T-helper 2 cell treated with Interferon-gamma antibody and Interleukin-4, amounts not matched to agents 5 μg/mL and 100 μg/mL, for 36 hours (primary cell): ENCODE data around the gene MTG2.

Experiments
- DNase-seq: peaks from one replicate; pipeline ENCODE4 v3.0.0; 2021; ENCODE audit warnings: low spot score
- H3K27ac Mint-ChIP-seq: one replicate; pipeline ENCODE4 v1.8.0; 2021; ENCODE audit warnings: mild to moderate bottlenecking, mixed read lengths
- H3K27me3 Mint-ChIP-seq: one replicate; pipeline ENCODE4 v1.8.0; 2021; ENCODE audit warnings: low read depth, mixed read lengths
- H3K36me3 Mint-ChIP-seq: one replicate; pipeline ENCODE4 v1.8.0; 2021; ENCODE audit warnings: low read depth, mixed read lengths
- H3K4me1 Mint-ChIP-seq: one replicate; pipeline ENCODE4 v1.8.0; 2021; ENCODE audit warnings: low read depth, mixed read lengths
- H3K4me3 Mint-ChIP-seq: one replicate; pipeline ENCODE4 v1.8.0; 2022; ENCODE audit warnings: mild to moderate bottlenecking, moderate library complexity, mixed read lengths
- H3K9me3 Mint-ChIP-seq: one replicate; pipeline ENCODE4 v1.8.0; 2021; ENCODE audit warnings: mixed read lengths

Gene MTG2, protein sequence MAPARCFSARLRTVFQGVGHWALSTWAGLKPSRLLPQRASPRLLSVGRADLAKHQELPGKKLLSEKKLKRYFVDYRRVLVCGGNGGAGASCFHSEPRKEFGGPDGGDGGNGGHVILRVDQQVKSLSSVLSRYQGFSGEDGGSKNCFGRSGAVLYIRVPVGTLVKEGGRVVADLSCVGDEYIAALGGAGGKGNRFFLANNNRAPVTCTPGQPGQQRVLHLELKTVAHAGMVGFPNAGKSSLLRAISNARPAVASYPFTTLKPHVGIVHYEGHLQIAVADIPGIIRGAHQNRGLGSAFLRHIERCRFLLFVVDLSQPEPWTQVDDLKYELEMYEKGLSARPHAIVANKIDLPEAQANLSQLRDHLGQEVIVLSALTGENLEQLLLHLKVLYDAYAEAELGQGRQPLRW

DNA sequence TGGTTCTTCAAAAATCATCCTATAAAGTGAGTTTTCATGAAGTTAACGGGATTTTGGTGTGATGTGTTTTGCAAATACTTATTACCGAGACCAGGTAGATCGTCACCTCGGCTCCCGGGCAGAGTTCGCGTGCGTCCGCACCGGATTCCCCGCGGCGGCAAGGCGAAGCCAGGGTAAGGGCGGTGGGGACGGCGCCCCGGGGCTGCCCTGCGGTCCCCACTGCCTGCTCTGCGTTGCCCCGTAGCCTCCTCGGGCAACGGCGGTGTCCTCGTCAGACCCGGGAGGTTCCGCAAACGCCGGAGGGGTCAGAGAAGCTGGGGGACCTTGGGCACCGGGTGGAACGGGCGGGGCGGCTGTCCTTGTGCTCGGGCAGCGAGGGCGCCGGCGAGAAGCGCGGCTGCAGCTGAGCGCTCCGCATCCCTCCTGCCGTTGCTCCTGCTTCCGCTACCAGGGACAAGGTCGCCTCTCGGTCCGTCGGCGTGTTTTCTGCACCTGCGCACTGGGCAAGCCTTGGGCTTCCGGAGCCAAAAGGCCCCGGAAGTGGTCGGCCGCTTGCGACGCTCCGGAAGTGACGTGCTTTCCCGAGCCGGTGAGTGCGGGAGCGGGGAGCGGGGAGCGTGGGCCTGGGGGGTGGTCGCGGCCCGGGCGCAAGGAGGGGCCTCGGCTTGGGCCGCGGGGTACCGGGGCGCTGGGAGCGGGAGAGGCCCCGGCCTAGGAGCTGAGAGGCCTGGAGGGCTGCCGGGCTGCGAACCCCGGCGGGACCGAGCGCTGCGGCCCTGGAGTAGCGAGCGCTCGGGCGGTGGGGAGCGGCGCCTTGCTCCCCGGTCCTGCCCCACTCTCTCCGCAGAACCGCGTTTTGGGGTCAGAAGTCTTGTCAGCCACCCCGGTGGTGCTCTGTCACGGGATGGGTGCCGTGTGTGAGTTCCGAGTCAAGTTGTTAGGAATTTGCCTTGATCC lies at the start of gene MTG2:
Gene MTG2 (plus strand): TSS at position 560 of the 957 bp plus-strand sequence. CDS start 10,393 bp downstream, outside the sequence.
- peaks cover 24% of the 10 kb centered on the region for H3K4me1 Mint-ChIP-seq
- peak; percentile 95 for DNase-seq
- no peaks in the 10 kb centered on the region for H3K9me3 Mint-ChIP-seq
- H3K4me3 Mint-ChIP-seq, result peak within 1 kb of the TSS; percentile 94
- peak within 1 kb of the TSS; percentile 96 for H3K27ac Mint-ChIP-seq
- H3K36me3 Mint-ChIP-seq, result peaks cover 5% of the 10 kb centered on the region
- no peaks in the 10 kb centered on the region for H3K27me3 Mint-ChIP-seq

DNA sequence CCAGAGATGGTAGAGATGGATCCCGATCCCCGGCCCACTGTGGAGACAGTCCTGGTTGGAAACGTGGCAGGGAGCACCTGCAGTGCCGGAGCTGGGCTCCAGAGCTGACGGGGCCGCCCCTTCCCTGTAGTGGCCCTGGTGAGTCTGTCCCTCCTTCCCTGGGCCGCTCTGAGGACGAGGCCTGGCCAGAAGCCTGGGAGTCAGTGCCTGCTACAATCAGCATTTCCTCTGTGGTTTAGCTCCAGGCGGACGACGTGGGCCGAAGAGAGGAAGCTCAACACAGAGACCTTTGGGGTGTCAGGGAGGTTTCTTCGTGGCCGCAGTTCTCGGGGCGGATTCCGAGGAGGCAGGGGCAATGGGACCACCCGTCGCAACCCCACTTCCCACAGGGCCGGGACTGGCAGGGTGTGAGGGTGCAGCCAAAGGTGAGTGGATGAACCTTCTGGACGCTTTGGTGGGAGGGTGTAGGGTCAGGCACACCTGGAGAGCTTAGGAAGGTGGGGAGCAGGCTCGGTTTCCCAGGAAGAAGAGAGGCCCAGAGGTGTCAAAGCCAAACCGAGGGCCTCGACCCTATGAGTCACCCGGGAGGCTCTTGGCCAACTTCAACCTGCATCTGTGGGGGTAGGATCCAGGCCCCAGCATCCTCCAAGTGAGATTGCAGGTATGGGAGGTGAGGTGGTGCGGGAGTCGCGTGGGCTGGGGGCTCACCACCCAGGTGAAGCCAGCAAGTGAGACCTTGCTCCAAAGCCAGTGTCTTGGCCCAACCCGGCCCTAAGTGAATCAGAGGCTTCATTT lies 49.6 kb upstream of the MTG2 start:
- no peaks in the 10 kb centered on the region for H3K27me3 Mint-ChIP-seq
- H3K9me3 Mint-ChIP-seq, result no peaks in the 10 kb centered on the region
- DNase-seq, result no peak
- H3K4me1 Mint-ChIP-seq, result peaks cover 14% of the 10 kb centered on the region
- peaks cover 78% of the 10 kb centered on the region for H3K36me3 Mint-ChIP-seq
- H3K4me3 Mint-ChIP-seq, result no peak overlapping the region
- peak overlapping the region; percentile 20 for H3K27ac Mint-ChIP-seq

DNA sequence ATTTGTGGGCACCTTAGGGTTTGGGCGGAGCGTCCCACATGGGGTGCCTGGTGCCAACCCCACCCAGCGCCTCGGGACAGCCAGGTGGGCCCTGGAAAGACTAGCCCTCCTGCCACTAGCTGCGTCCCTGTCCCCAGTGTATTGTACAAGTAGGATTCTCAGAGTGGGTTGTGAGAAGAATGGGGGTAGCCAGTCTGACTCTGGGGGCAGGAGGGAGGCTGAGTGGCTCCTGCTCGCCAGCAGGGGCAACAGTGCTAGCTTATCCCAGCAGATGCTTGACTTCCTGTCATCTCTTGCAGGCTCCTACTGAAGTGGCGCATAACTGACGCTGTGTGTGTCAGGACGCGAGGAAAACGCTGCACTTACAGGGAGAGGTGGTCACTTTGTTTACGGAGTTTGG lies 49.0 kb upstream of the MTG2 start:
- H3K27ac Mint-ChIP-seq, result peak overlapping the region; percentile 58

DNA sequence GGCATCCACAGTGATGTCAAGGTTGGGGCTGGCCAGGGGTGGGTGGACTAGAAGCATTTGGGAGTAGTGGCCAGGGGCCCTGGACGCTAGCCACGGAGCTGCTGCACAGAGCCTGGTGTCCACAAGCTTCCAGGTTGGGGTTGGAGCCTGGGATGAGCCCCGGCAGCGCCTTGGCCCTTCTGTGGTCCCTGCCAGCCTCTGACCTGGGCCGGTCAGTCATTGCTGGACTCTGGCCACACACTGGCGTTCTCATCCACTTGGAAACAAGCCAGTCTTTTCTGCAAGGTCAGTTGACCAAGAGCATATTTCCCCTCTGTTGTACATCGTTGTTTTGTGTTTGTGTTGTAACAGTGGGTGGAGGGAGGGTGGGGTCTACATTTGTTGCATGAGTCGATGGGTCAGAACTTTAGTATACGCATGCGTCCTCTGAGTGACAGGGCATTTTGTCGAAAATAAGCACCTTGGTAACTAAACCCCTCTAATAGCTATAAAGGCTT lies 48.0 kb upstream of the MTG2 start:
- Mint-ChIP-seq H3K36me3 (peaks cover 79% of the 10 kb centered on the region), H3K27me3 (no peaks in the 10 kb centered on the region), H3K9me3 (no peaks in the 10 kb centered on the region), H3K27ac (no peak overlapping the region), H3K4me3 (no peak overlapping the region), H3K4me1 (peaks cover 14% of the 10 kb centered on the region)
- DNase-seq, result no peak

More for the DNA sequence above, 49.0 kb upstream of the MTG2 start:
- Mint-ChIP-seq H3K36me3 (peaks cover 76% of the 10 kb centered on the region), H3K27me3 (no peaks in the 10 kb centered on the region), H3K4me1 (peaks cover 14% of the 10 kb centered on the region), H3K9me3 (no peaks in the 10 kb centered on the region), H3K4me3 (no peak overlapping the region)
- DNase-seq, result no peak

DNA sequence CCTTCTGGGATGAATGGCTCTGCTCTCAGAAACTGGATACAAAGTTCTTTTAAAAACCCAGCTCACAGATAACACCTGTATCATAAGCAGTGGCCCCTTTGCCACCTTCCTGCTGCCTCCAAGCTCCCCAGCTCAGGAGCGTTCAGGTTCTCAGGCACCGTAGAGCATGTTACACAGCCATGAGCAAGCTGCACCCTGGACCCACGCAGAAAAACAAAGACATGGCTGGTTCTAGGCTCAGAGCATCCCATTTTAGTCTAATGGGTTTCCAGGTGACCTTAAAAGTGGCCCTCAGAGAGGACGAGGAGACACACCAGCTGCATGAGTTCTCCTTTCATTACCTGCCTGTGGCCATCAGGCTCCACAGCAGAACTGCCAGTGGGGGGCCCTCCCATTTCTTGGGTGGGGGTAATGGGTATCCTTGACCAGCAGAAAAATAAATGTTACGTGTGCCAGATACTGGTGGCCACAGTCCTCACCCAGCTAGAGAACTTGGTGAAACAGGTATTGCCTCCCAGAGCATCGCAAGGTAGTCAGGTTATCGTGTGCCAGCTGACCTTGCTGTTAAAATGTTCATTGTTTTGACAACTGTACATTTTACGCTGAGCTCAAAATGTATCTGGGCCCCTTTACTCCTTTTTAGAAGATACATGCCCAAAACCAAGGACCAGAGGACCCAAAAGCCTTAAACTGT lies 47.1 kb upstream of the MTG2 start:
- H3K4me3 Mint-ChIP-seq, result no peak overlapping the region
- no peak for DNase-seq
- no peak overlapping the region for H3K27ac Mint-ChIP-seq
- H3K4me1 Mint-ChIP-seq, result peaks cover 21% of the 10 kb centered on the region
- no peaks in the 10 kb centered on the region for H3K9me3 Mint-ChIP-seq
- H3K27me3 Mint-ChIP-seq, result no peaks in the 10 kb centered on the region
- peaks cover 79% of the 10 kb centered on the region for H3K36me3 Mint-ChIP-seq

DNA sequence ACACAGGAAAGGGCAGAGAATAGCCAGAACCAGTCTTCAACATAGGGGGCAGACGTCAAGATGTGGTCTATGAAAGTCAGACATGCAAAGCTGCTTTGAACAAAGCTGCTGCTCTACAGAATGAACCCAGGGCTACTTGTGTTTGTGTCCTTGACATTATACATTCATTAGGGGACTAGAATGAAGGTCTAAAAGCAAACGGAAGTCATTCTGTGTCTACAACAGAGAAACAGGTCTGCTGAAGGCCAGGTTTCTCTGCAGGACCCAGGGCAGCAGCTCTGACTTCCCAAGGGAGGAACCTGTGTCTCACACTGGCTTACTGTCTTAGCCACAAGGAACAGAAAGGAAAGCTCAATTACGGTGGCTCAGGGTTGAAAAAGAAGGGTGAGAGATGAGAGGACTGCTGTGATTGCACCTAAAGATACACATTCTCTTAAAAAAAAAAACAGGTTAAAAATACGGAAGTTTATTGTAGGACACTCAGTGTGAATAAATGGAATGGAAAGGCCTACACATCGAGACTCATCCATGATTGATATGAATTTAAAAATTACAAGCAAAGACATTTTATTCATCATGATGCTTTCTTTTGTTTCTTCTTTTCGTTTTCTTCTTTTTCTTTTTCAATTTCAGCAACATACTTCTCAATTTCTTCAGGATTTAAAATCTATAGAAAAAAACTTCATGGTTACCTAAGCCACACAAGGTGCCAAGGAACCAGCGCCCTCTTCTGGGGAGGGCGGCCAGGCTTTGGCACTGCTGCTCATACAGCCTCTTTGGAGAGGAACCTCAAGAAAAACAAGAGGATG lies 46.3 kb upstream of the MTG2 start:
- Mint-ChIP-seq H3K4me3 (no peak overlapping the region), H3K4me1 (peaks cover 26% of the 10 kb centered on the region), H3K9me3 (no peaks in the 10 kb centered on the region), H3K27ac (peak overlapping the region; percentile 74), H3K27me3 (no peaks in the 10 kb centered on the region), H3K36me3 (peaks cover 77% of the 10 kb centered on the region)
- DNase-seq, result peak; percentile 42

DNA sequence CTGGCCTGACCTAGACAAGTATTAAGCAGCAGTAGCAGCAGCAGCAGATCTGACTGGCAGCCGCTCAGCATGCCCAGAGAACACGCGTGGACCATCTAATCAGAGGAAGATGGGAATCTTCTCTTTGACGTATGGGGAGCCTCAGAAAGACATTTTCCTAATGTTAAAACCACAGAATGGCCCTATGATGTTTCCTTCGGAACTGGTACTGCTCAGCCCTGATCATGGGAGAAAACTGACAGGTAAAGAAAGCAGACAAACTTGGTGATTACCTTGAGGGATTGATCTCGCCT lies 45.8 kb upstream of the MTG2 start:
- Mint-ChIP-seq H3K27me3 (no peaks in the 10 kb centered on the region), H3K36me3 (peaks cover 79% of the 10 kb centered on the region), H3K27ac (peak overlapping the region; percentile 74), H3K9me3 (no peaks in the 10 kb centered on the region), H3K4me3 (no peak overlapping the region), H3K4me1 (peaks cover 30% of the 10 kb centered on the region)
- DNase-seq, result no peak

DNA sequence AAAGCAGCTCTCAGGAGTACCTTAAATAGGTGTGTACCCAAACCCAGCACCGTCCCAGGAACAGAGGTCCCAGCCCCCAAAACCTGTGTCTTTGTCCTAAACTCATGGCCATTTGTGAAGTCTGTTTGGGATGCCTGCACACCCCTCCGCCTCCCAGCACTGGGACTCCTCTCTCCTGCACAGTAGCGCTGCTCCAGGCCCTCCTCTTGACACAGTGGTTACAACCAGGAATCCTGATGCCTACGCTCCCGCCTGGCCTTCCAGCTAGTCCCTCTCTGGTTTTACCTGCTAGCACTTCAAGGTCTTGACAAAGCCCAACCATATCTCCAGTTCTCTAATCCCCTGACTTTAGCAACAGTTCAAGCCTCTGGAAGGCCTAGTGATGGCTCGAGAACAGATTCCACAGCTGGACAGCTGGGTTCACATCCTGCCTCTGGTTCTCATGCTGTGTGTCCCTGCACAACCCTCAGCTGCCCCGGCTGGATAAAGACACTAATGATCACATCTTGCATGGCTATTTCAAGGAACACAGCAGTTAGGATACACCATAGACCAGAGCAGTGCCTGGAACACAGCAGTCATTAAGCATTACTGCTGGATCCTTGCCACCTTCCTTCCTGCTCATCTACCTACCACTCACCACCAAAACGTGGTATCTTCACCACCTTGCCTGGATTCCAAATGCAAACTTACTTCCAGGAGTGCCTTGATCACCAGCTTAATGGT lies 45.2 kb upstream of the MTG2 start:
- Mint-ChIP-seq H3K4me1 (peaks cover 25% of the 10 kb centered on the region), H3K27me3 (no peaks in the 10 kb centered on the region), H3K4me3 (no peak overlapping the region), H3K9me3 (no peaks in the 10 kb centered on the region), H3K27ac (peak overlapping the region; percentile 42), H3K36me3 (peaks cover 78% of the 10 kb centered on the region)
- no peak for DNase-seq

DNA sequence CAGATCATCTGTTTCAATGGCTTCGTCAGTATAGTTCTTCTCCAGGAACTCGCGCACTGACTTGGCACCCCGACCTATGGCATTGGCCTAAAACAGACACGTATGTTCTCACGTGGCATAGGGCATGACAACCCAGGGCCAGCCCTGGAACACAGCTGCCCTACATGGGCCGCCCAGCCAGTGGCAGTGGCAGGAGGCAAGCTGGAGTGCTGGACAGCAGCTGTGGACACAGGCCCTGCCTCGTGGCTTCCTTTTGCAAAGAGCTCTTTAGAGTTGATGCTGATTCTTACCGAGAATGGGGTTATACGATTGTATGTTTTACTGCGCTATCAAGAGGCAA lies 44.7 kb upstream of the MTG2 start:
- no peaks in the 10 kb centered on the region for H3K9me3 Mint-ChIP-seq
- H3K36me3 Mint-ChIP-seq, result peaks cover 74% of the 10 kb centered on the region
- H3K27me3 Mint-ChIP-seq, result no peaks in the 10 kb centered on the region
- H3K4me1 Mint-ChIP-seq, result peaks cover 25% of the 10 kb centered on the region
- DNase-seq, result no peak
- H3K27ac Mint-ChIP-seq, result peak overlapping the region; percentile 42
- no peak overlapping the region for H3K4me3 Mint-ChIP-seq

DNA sequence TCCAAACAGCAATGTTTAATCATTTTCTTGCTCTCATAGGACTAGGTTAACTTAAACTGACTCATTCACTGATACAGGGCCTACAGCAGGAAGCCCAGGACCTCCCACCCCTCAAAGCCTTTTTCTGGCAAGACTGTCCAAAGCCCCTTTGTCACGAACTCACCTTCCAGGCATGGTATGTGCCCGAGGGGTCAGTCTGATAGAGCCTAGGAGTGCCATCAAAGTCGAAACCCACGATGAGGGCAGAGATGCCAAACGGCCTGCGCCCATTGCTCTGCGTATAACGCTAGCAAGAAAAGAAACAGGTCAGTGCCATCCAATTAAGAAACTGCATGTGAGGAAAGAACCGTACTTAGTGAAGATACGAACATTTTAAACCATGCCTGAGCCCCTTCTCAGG lies 43.9 kb upstream of the MTG2 start:
- Mint-ChIP-seq H3K4me3 (no peak overlapping the region), H3K9me3 (no peaks in the 10 kb centered on the region), H3K27me3 (no peaks in the 10 kb centered on the region), H3K4me1 (peaks cover 25% of the 10 kb centered on the region), H3K36me3 (peaks cover 69% of the 10 kb centered on the region), H3K27ac (no peak overlapping the region)
- no peak for DNase-seq

DNA sequence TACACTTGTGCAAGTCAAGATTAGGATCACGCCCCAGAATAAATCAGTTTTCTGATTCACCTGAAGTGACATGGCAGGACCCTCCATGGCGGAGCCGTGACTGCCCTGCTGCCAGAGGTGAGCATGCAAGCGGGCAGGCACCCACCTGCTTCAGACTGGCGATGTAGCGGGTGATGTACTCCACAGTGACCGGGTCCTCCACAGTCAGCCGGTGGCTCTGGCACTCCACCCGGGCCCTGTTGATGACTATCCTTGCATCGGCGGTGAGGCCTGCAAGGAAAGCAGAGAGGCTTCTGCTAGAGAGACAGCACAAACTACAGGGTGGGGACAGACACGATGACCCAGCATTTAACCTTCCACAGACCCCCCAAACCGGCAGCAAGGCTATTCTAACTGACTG lies 43.2 kb upstream of the MTG2 start:
- Mint-ChIP-seq H3K4me1 (peaks cover 27% of the 10 kb centered on the region), H3K9me3 (no peaks in the 10 kb centered on the region), H3K36me3 (peaks cover 62% of the 10 kb centered on the region), H3K4me3 (no peak overlapping the region), H3K27me3 (no peaks in the 10 kb centered on the region), H3K27ac (no peak overlapping the region)
- no peak for DNase-seq

DNA sequence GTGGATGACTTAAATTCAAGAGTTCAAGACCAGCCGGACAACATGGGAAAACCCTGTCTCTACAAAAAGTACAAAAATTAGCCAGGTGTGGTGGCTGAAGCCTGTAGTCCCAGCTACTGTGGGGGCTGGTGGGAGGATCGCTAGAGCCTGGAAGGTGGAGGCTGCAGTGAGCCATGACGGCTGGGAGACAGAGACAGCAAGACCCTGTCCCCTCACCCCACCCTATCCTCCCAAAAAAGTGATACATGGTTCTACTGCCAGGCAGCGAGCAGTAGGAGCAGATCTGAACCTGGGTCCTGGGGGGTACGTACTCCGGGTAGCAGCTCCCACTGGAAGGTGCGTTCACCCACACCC lies 41.8 kb upstream of the MTG2 start:
- Mint-ChIP-seq H3K4me1 (peaks cover 40% of the 10 kb centered on the region), H3K27me3 (no peaks in the 10 kb centered on the region), H3K9me3 (no peaks in the 10 kb centered on the region), H3K27ac (peak overlapping the region; percentile 85), H3K36me3 (peaks cover 60% of the 10 kb centered on the region), H3K4me3 (peak overlapping the region; percentile 85)
- DNase-seq, result no peak
